Erythroblast (primary cell): ENCODE data around the gene BNIP5.
A peak's percentile ranks its signal among the peaks of the same experiment; 100 is the strongest.

Source experiments
- GATA1 ChIP-seq: IDR thresholded peaks from 2 replicates; pipeline ENCODE4 v1.6.1; 2011; ENCODE audit warnings: low read depth, mild to moderate bottlenecking, control low read depth, low read length, moderate library complexity
- POLR2A ChIP-seq: IDR thresholded peaks from 2 replicates; pipeline ENCODE4 v1.6.1; 2011; ENCODE audit warnings: mild to moderate bottlenecking, low read length

GRCh38 chr6:36350681-36351571 is 14.2 kb upstream of the BNIP5 start:
- TF ChIP-seq POLR2A (peak; percentile 39), GATA1 (peak; percentile 25)
